IgD-negative memory B cell (primary cell): ENCODE results near the gene CADPS. TPM values are rescaled to one million over a fixed set of nuclear protein-coding genes. Genes with fewer than 3 reads are reported as not detected.

ENCODE experiments used
- H3K27ac Mint-ChIP-seq, 3 donors: one replicate each; pipeline ENCODE4 v1.8.0; 2020 to 2022; ENCODE audit warnings: mild to moderate bottlenecking in 3 of 3, mixed read lengths in 3 of 3, moderate library complexity in 1 of 3
- H3K27me3 Mint-ChIP-seq: one replicate; pipeline ENCODE4 v1.8.0; 2021; ENCODE audit warnings: mixed read lengths
- H3K36me3 Mint-ChIP-seq: one replicate; pipeline ENCODE4 v1.8.0; 2020; ENCODE audit warnings: mild to moderate bottlenecking, mixed read lengths
- H3K4me1 Mint-ChIP-seq, 3 donors: one replicate each; pipeline ENCODE4 v1.8.0; 2020 to 2022; ENCODE audit warnings: mixed read lengths in 3 of 3, mild to moderate bottlenecking in 1 of 3
- H3K4me3 Mint-ChIP-seq, 4 donors: one replicate each; pipeline ENCODE4 v1.8.0; 2020 to 2022; ENCODE audit warnings: mild to moderate bottlenecking in 4 of 4, mixed read lengths in 4 of 4, moderate library complexity in 3 of 4
- H3K9me3 Mint-ChIP-seq, 3 donors: one replicate each; pipeline ENCODE4 v1.8.0; 2020 to 2021; ENCODE audit warnings: mixed read lengths in 3 of 3, mild to moderate bottlenecking in 1 of 3
- polyA plus RNA-seq: library from polyadenylated mRNA; unstranded; fragments of 300-500 nt; fragmentation: Illumina TruSeq; gene quantifications from one replicate; pipeline ENCODE4 v1.2.3, GENCODE V29; 2021

CADPS gene
- polyA plus RNA-seq, 1 donor from 2014 or later, result not detected

GRCh38 chr3:62559831-62560445 is 315.3 kb downstream of the CADPS start:
- H3K27me3 Mint-ChIP-seq, result peaks cover 2% of the 10 kb centered on the region

GRCh38 chr3:62558549-62559112 is 316.6 kb downstream of the CADPS start:
- peaks cover 2% of the 10 kb centered on the region for H3K27me3 Mint-ChIP-seq
- no peaks in the 10 kb centered on the region for H3K36me3 Mint-ChIP-seq
- no peak overlapping the region for H3K4me3 Mint-ChIP-seq
- H3K4me1 Mint-ChIP-seq, result no peaks in the 10 kb centered on the region
- H3K27ac Mint-ChIP-seq, result peak overlapping the region in 1 of 3 donors; percentile 11
- H3K9me3 Mint-ChIP-seq, result no peaks in the 10 kb centered on the region

More at GRCh38 chr3:62559831-62560445, 315.3 kb downstream of the CADPS start:
- Mint-ChIP-seq H3K27ac (no peak overlapping the region), H3K9me3 (no peaks in the 10 kb centered on the region), H3K4me1 (no peaks in the 10 kb centered on the region), H3K4me3 (no peak overlapping the region), H3K36me3 (no peaks in the 10 kb centered on the region)

- H3K9me3 Mint-ChIP-seq, result peaks cover 0 to 2% (median 0%) of the 10 kb centered on the region in 3 donors
- H3K27ac Mint-ChIP-seq, result no peak overlapping the region
- peaks cover 2% of the 10 kb centered on the region for H3K27me3 Mint-ChIP-seq
- H3K36me3 Mint-ChIP-seq, result no peaks in the 10 kb centered on the region
- no peak overlapping the region for H3K4me3 Mint-ChIP-seq
- H3K4me1 Mint-ChIP-seq, result no peaks in the 10 kb centered on the region
These were observed 317.2 kb downstream of the CADPS start for GRCh38 chr3:62557983-62558382.

GRCh38 chr3:62557450-62557849 is 317.8 kb downstream of the CADPS start:
- Mint-ChIP-seq H3K4me3 (no peak overlapping the region), H3K4me1 (no peaks in the 10 kb centered on the region), H3K27me3 (peaks cover 2% of the 10 kb centered on the region), H3K9me3 (peaks cover 0 to 2% (median 0%) of the 10 kb centered on the region in 3 donors), H3K27ac (no peak overlapping the region), H3K36me3 (no peaks in the 10 kb centered on the region)

- Mint-ChIP-seq H3K9me3 (peaks cover 0 to 4% (median 0%) of the 10 kb centered on the region in 3 donors), H3K27me3 (no peaks in the 10 kb centered on the region), H3K4me3 (no peak overlapping the region), H3K4me1 (no peaks in the 10 kb centered on the region), H3K27ac (no peak overlapping the region), H3K36me3 (no peaks in the 10 kb centered on the region)
These were observed 318.9 kb downstream of the CADPS start for GRCh38 chr3:62556121-62556815.

GRCh38 chr3:62554264-62554799 is 320.9 kb downstream of the CADPS start:
- Mint-ChIP-seq H3K4me1 (no peaks in the 10 kb centered on the region), H3K27me3 (no peaks in the 10 kb centered on the region), H3K4me3 (no peak overlapping the region), H3K9me3 (peaks cover 0 to 4% (median 0%) of the 10 kb centered on the region in 3 donors), H3K27ac (no peak overlapping the region), H3K36me3 (no peaks in the 10 kb centered on the region)

- Mint-ChIP-seq H3K4me1 (no peaks in the 10 kb centered on the region), H3K4me3 (no peak overlapping the region), H3K9me3 (peaks cover 0 to 4% (median 0%) of the 10 kb centered on the region in 3 donors), H3K36me3 (no peaks in the 10 kb centered on the region), H3K27ac (no peak overlapping the region), H3K27me3 (no peaks in the 10 kb centered on the region)
These were observed 321.4 kb downstream of the CADPS start for GRCh38 chr3:62553811-62554210.

GRCh38 chr3:62551556-62551955 is 323.7 kb downstream of the CADPS start:
- Mint-ChIP-seq H3K27me3 (peaks cover 4% of the 10 kb centered on the region), H3K4me1 (no peaks in the 10 kb centered on the region), H3K9me3 (peaks cover 0 to 4% (median 0%) of the 10 kb centered on the region in 3 donors), H3K4me3 (peak overlapping the region in 1 of 4 donors; percentile 10), H3K27ac (no peak overlapping the region), H3K36me3 (no peaks in the 10 kb centered on the region)

GRCh38 chr3:62550439-62550838 is 324.8 kb downstream of the CADPS start:
- no peaks in the 10 kb centered on the region for H3K4me1 Mint-ChIP-seq
- peaks cover 0 to 4% (median 0%) of the 10 kb centered on the region in 3 donors for H3K9me3 Mint-ChIP-seq
- H3K36me3 Mint-ChIP-seq, result no peaks in the 10 kb centered on the region
- no peak overlapping the region for H3K27ac Mint-ChIP-seq
- H3K27me3 Mint-ChIP-seq, result peaks cover 4% of the 10 kb centered on the region
- no peak overlapping the region for H3K4me3 Mint-ChIP-seq

- H3K27ac Mint-ChIP-seq, result no peak overlapping the region
- peaks cover 7% of the 10 kb centered on the region for H3K27me3 Mint-ChIP-seq
- no peaks in the 10 kb centered on the region for H3K4me1 Mint-ChIP-seq
- H3K36me3 Mint-ChIP-seq, result no peaks in the 10 kb centered on the region
- H3K9me3 Mint-ChIP-seq, result peaks cover 0 to 4% (median 0%) of the 10 kb centered on the region in 3 donors
- H3K4me3 Mint-ChIP-seq, result no peak overlapping the region
These were observed 326.5 kb downstream of the CADPS start for GRCh38 chr3:62548528-62549205.

GRCh38 chr3:62546266-62546665 is 328.9 kb downstream of the CADPS start:
- Mint-ChIP-seq H3K36me3 (no peaks in the 10 kb centered on the region), H3K27me3 (peaks cover 7% of the 10 kb centered on the region), H3K9me3 (no peaks in the 10 kb centered on the region), H3K4me1 (no peaks in the 10 kb centered on the region), H3K27ac (no peak overlapping the region), H3K4me3 (no peak overlapping the region)

- H3K4me3 Mint-ChIP-seq, result no peak overlapping the region
- H3K4me1 Mint-ChIP-seq, result no peaks in the 10 kb centered on the region
- no peak overlapping the region for H3K27ac Mint-ChIP-seq
- H3K36me3 Mint-ChIP-seq, result no peaks in the 10 kb centered on the region
- peaks cover 2% of the 10 kb centered on the region for H3K27me3 Mint-ChIP-seq
- H3K9me3 Mint-ChIP-seq, result peaks cover 0 to 1% (median 0%) of the 10 kb centered on the region in 3 donors
These were observed 333.0 kb downstream of the CADPS start for GRCh38 chr3:62542185-62542584.

GRCh38 chr3:62539762-62540161 is 335.5 kb downstream of the CADPS start:
- H3K4me1 Mint-ChIP-seq, result no peaks in the 10 kb centered on the region
- H3K27ac Mint-ChIP-seq, result no peak overlapping the region
- no peaks in the 10 kb centered on the region for H3K36me3 Mint-ChIP-seq
- H3K27me3 Mint-ChIP-seq, result no peaks in the 10 kb centered on the region
- H3K4me3 Mint-ChIP-seq, result no peak overlapping the region
- peaks cover 0 to 1% (median 0%) of the 10 kb centered on the region in 3 donors for H3K9me3 Mint-ChIP-seq

GRCh38 chr3:62538691-62539356 is 336.4 kb downstream of the CADPS start:
- Mint-ChIP-seq H3K4me1 (no peaks in the 10 kb centered on the region), H3K27me3 (no peaks in the 10 kb centered on the region), H3K9me3 (peaks cover 0 to 1% (median 0%) of the 10 kb centered on the region in 3 donors), H3K27ac (no peak overlapping the region), H3K36me3 (no peaks in the 10 kb centered on the region), H3K4me3 (no peak overlapping the region)
